IMR-90 (cell line): ENCODE measurements around the gene DCTN5. TPM values are rescaled to one million over a fixed set of nuclear protein-coding genes. Genes with fewer than 3 reads are reported as not detected.

Experiments used
- ATAC-seq: fragments of 200-7000 bp; cut with Tn5 transposase; 2 replicates; pipeline ENCODE4 v1.9.1; 2020; ENCODE audit warnings: low read depth, mild to moderate bottlenecking, moderate library complexity
- BruUV-seq: library from RNA; stranded (reverse); fragments of 400-500 nt; replicated peaks from 2 replicates; lab custom pipeline; 2021; lab: Mats Ljungman, UMichigan
- CTCF ChIA-PET: fragments of 300-600 bp; formaldehyde crosslinking; extraction: SDS; loops from one replicate; lab custom pipeline; 2021; ENCODE audit warnings: antibody characterized with exemption; lab: Yijun Ruan, JAX
- POLR2A ChIA-PET: fragments of 300-600 bp; sonication (Branson Sonifier 250); formaldehyde crosslinking; loops from one replicate; lab custom pipeline; 2022; ENCODE audit warnings: antibody characterized with exemption; ENCODE audit not compliant: unreplicated experiment; lab: Charles Lee
- DNase-seq: peaks from one replicate; pipeline ENCODE4 v3.0.0; 2013
- H2AFZ ChIP-seq: replicated peaks from 2 replicates; pipeline ENCODE3; 2013; ENCODE audit warnings: low read length, mild to moderate bottlenecking; ENCODE audit not compliant: poor library complexity
- H2AK5ac ChIP-seq: 2 replicates; pipeline ENCODE4 v1.6.1; 2013; ENCODE audit warnings: low read depth, low read length, inconsistent platforms
- H2AK9ac ChIP-seq: replicated peaks from 2 replicates; pipeline ENCODE3; 2013; ENCODE audit warnings: mild to moderate bottlenecking, low read depth, low read length, moderate library complexity; ENCODE audit not compliant: poor library complexity
- H2BK120ac ChIP-seq: 2 replicates; pipeline ENCODE4 v1.6.1; 2013; ENCODE audit warnings: low read depth, low read length, inconsistent platforms
- H2BK15ac ChIP-seq: 3 replicates; pipeline ENCODE4 v1.6.1; 2013; ENCODE audit warnings: low read depth, low read length, inconsistent platforms
- H2BK20ac ChIP-seq: 2 replicates; pipeline ENCODE4 v1.6.1; 2013; ENCODE audit warnings: low read depth, mild to moderate bottlenecking, inconsistent platforms, low read length, moderate library complexity
- H2BK5ac ChIP-seq: 2 replicates; pipeline ENCODE4 v1.6.1; 2013; ENCODE audit warnings: mild to moderate bottlenecking, low read depth, low read length, inconsistent platforms; ENCODE audit not compliant: poor library complexity, severe bottlenecking
- H3K14ac ChIP-seq: replicated peaks from 2 replicates; pipeline ENCODE4 v1.6.1; 2013; ENCODE audit warnings: low read depth, low read length, inconsistent platforms
- H3K18ac ChIP-seq: 2 replicates; pipeline ENCODE4 v1.6.1; 2013; ENCODE audit warnings: low read depth, low read length, control low read depth
- H3K23ac ChIP-seq: 2 replicates; pipeline ENCODE4 v1.6.1; 2013; ENCODE audit warnings: low read depth, low read length, inconsistent platforms
- H3K27ac ChIP-seq: 2 replicates; pipeline ENCODE4 v1.5.1; 2013; ENCODE audit warnings: mild to moderate bottlenecking, control low read depth, low read length; ENCODE audit not compliant: insufficient read depth
- H3K27me3 ChIP-seq: 2 replicates; pipeline ENCODE4 v1.6.1; 2013; ENCODE audit warnings: low read length; ENCODE audit not compliant: control insufficient read depth, insufficient read depth
- H3K36me3 ChIP-seq: 2 replicates; pipeline ENCODE4 v1.6.1; 2013; ENCODE audit warnings: low read length, mixed read lengths; ENCODE audit not compliant: control insufficient read depth, insufficient read depth
- H3K4ac ChIP-seq: 2 replicates; pipeline ENCODE4 v1.6.1; 2013; ENCODE audit warnings: low read depth, low read length, inconsistent platforms
- H3K4me1 ChIP-seq: 2 replicates; pipeline ENCODE4 v1.6.1; 2013; ENCODE audit warnings: low read length, mixed read lengths; ENCODE audit not compliant: control insufficient read depth, insufficient read depth
- H3K4me2 ChIP-seq: 2 replicates; pipeline ENCODE4 v1.6.1; 2013; ENCODE audit warnings: low read depth, mild to moderate bottlenecking, control low read depth, low read length, moderate library complexity
- H3K4me3 ChIP-seq: 2 replicates; pipeline ENCODE4 v1.5.1; 2013; ENCODE audit warnings: low read depth, mild to moderate bottlenecking, control low read depth, low read length, moderate library complexity; ENCODE audit not compliant: insufficient read depth
- H3K56ac ChIP-seq: 2 replicates; pipeline ENCODE4 v1.6.1; 2013; ENCODE audit warnings: low read length, inconsistent platforms; ENCODE audit not compliant: insufficient read depth; ENCODE audit errors: extremely low read depth
- H3K79me1 ChIP-seq, 2 experiments: 2 replicates each; pipeline ENCODE4 v1.6.1; 2013; ENCODE audit warnings: low read length in 2 of 2, inconsistent platforms in 1 of 2, low read depth in 1 of 2
- H3K9ac ChIP-seq: 2 replicates; pipeline ENCODE4 v1.6.1; 2013; ENCODE audit warnings: low read depth, low read length, control low read depth
- H3K9me1 ChIP-seq: 2 replicates; pipeline ENCODE4 v1.6.1; 2013; ENCODE audit warnings: low read length, inconsistent platforms; ENCODE audit not compliant: insufficient read depth
- H3K9me3 ChIP-seq: 2 replicates; pipeline ENCODE4 v1.6.1; 2013; ENCODE audit warnings: low read length; ENCODE audit not compliant: control insufficient read depth, insufficient read depth
- H4K20me1 ChIP-seq: 2 replicates; pipeline ENCODE4 v1.6.1; 2013; ENCODE audit warnings: low read length, inconsistent platforms; ENCODE audit not compliant: insufficient read depth
- H4K5ac ChIP-seq: 2 replicates; pipeline ENCODE4 v1.6.1; 2013; ENCODE audit warnings: mild to moderate bottlenecking, low read depth, low read length, control low read depth
- H4K8ac ChIP-seq, 2 experiments: 2 replicates each; pipeline ENCODE4 v1.6.1; 2013; ENCODE audit warnings: low read depth in 2 of 2, low read length in 2 of 2, control low read depth in 1 of 2, inconsistent platforms in 1 of 2
- H4K91ac ChIP-seq: 2 replicates; pipeline ENCODE4 v1.6.1; 2013; ENCODE audit warnings: low read depth, low read length, inconsistent platforms; ENCODE audit not compliant: insufficient read depth
- BHLHE40 ChIP-seq: fragments of 150-350 bp; IDR thresholded peaks from 2 replicates; pipeline ENCODE4 v1.6.1; 2016; ENCODE audit warnings: mild to moderate bottlenecking, low read depth, low read length
- CEBPB ChIP-seq: IDR thresholded peaks from 2 replicates; pipeline ENCODE4 v1.6.1; 2012; ENCODE audit warnings: low read depth, low read length, improper control_type of control experiment
- CHD1 ChIP-seq: IDR thresholded peaks from 2 replicates; pipeline ENCODE4 v1.6.1; 2012; ENCODE audit warnings: low read depth, low read length, improper control_type of control experiment
- FOS ChIP-seq: fragments of 150-350 bp; IDR thresholded peaks from 2 replicates; pipeline ENCODE4 v1.6.1; 2016; ENCODE audit warnings: low read depth, low read length
- MAFK ChIP-seq: IDR thresholded peaks from 2 replicates; pipeline ENCODE4 v1.6.1; 2012; ENCODE audit warnings: low read depth, low read length, improper control_type of control experiment
- MAZ ChIP-seq: IDR thresholded peaks from 2 replicates; pipeline ENCODE4 v1.6.1; 2012; ENCODE audit warnings: low read depth, mild to moderate bottlenecking, low read length, improper control_type of control experiment, moderate library complexity, borderline replicate concordance
- MXI1 ChIP-seq: IDR thresholded peaks from 2 replicates; pipeline ENCODE4 v1.6.1; 2012; ENCODE audit warnings: low read depth, mild to moderate bottlenecking, low read length, moderate library complexity, borderline replicate concordance
- NFE2L2 ChIP-seq: fragments of 150-350 bp; IDR thresholded peaks from 2 replicates; pipeline ENCODE4 v1.6.1; 2016; ENCODE audit warnings: low read depth, mild to moderate bottlenecking, low read length
- POLR2A ChIP-seq: IDR thresholded peaks from 2 replicates; pipeline ENCODE4 v1.6.1; 2012; ENCODE audit warnings: mild to moderate bottlenecking, low read depth, low read length
- RAD21 ChIP-seq: IDR thresholded peaks from 2 replicates; pipeline ENCODE4 v1.6.1; 2012; ENCODE audit warnings: low read length, improper control_type of control experiment
- RCOR1 ChIP-seq: IDR thresholded peaks from 2 replicates; pipeline ENCODE4 v1.6.1; 2012; ENCODE audit warnings: mild to moderate bottlenecking, low read length, improper control_type of control experiment; ENCODE audit not compliant: insufficient replicate concordance
- RFX5 ChIP-seq: IDR thresholded peaks from 2 replicates; pipeline ENCODE4 v1.8.0; 2012; ENCODE audit warnings: low read depth, mild to moderate bottlenecking, low read length, moderate library complexity
- SMC3 ChIP-seq: fragments of 150-350 bp; IDR thresholded peaks from 2 replicates; pipeline ENCODE4 v1.6.1; 2016; ENCODE audit warnings: low read depth, mild to moderate bottlenecking, antibody characterized with exemption, low read length, moderate library complexity
- WGBS, 2 experiments: methylation state at CpG; one replicate each; pipeline versions ENCODE4 v1.1.5 to v1.1.7; 2013; ENCODE audit warnings: missing lambda C conversion rate in 2 of 2; ENCODE audit not compliant: insufficient read length in 1 of 2; ENCODE audit errors: extremely low coverage in 2 of 2; 5-methylcytosine and 5-hydroxymethylcytosine counted together
- dilution Hi-C: fragments of 300-500 bp; cut with HindIII; formaldehyde crosslinking; loops from one replicate; pipeline ENCODE4 v1.14.3; 2018; ENCODE audit warnings: low sequenced_read_pairs; ENCODE audit not compliant: unreplicated experiment
- in situ Hi-C: fragments of 300-500 bp; cut with MboI; formaldehyde crosslinking; loops from 3 replicates; pipeline ENCODE4 v1.14.3; 2019; ENCODE audit warnings: low sequenced_read_pairs, inconsistent platforms, mixed read lengths
- intact Hi-C: fragments of 100-400 bp; cut with micrococcal nuclease; formaldehyde crosslinking; loops from 2 replicates; pipeline ENCODE4 v1.10.0; 2022
- polyA plus RNA-seq, 3 experiments: library from polyadenylated mRNA; depleted of rRNA; stranded (reverse); fragments of >200 nt; gene quantifications; 2 replicates each; pipeline ENCODE4 v1.2.3, GENCODE V29; 2012; ENCODE audit warnings: low replicate concordance in 1 of 3
- total RNA-seq: library from RNA; depleted of rRNA; stranded (reverse); fragments of >200 nt; gene quantifications from 2 replicates; pipeline ENCODE4 v1.2.3, GENCODE V29; 2012
- TF ChIP-seq, protein P1 (sequence below): conservative IDR thresholded peaks from 2 replicates; pipeline ENCODE4 v1.5.1; 2012; ENCODE audit warnings: mild to moderate bottlenecking, low read depth, low read length, improper control_type of control experiment
- TF ChIP-seq, protein P2 (sequence below): fragments of 150-350 bp; IDR thresholded peaks from 2 replicates; pipeline ENCODE4 v1.6.1; 2017; ENCODE audit warnings: mild to moderate bottlenecking, antibody characterized with exemption, low read length, low read depth

The DCTN5 gene
- total and polyA plus RNA-seq, 2 of the 4 experiments (the other 2 are of a cell fraction), result 49.6 to 111 TPM

DNA sequence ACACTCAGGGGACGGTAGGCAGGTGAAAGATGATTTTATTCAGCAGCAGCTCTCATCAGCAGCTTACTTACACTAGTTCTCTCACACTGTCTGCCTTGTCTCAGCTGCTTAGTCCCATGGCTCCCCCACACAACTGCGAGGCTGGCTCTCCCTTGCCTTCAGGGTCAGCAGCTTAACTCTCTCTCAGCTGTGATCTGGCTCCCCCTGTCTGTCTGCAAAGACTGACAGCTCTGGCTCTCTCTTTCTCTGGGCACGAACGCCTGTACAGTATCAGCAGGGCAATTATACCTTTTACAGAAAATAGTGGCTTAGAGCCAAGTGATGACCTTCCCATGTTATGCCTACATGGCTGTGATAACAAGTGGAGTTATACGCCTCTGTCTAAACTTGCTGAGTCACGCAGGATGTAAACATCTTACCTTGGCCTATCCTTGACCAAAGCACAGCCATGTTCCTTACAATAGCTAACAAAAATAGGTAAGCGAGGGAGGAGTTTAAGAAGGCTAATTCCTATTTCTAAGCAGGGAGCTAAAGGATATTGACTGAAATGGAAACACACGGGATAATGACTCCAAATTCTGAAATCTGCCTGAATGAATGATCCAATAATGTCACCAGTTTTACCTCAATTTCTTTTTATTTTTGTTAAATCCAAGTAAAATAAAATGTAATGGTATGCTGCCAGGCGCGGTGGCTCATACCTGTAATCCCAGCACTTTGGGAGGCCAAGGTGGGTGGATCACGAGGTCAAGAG, 44.1 kb upstream of the DCTN5 start:
- no peak for DNase-seq
- H2AFZ ChIP-seq, result peak overlapping the region; percentile 54
- peaks cover 3% of the 10 kb centered on the region; the same call in 1 of the 2 replicates for H3K4me1 ChIP-seq
- H3K9ac ChIP-seq, result no peak overlapping the region
- no peaks in the 10 kb centered on the region for H3K27me3 ChIP-seq
- dilution Hi-C loops (no loop called here), in situ Hi-C loops (no loop called here), intact Hi-C loops (loop anchor here (2.0 kb wide), 1 partner anchor 44 kb away; the partner anchor contains the start of genes DCTN5 and PALB2)
- no peak for ATAC-seq
- H2BK120ac ChIP-seq, result no peak overlapping the region
- no peak overlapping the region for H3K23ac ChIP-seq
- no peak overlapping the region for H2BK20ac ChIP-seq
- no peak overlapping the region for H4K91ac ChIP-seq
- 80% methylated on average over 1 of the region's 11 CpGs; no CpG with 5 or more reads in 1 of the 2 experiments for WGBS, 2 experiments
- no peak overlapping the region for H3K18ac ChIP-seq
- H3K56ac ChIP-seq, result no peak overlapping the region
- H3K36me3 ChIP-seq, result peaks cover 10% of the 10 kb centered on the region
- H2AK9ac ChIP-seq, result peak overlapping the region; percentile 68
- H4K5ac ChIP-seq, result peak overlapping the region; percentile 67
- H3K9me3 ChIP-seq, result no peaks in the 10 kb centered on the region
- H3K14ac ChIP-seq, result no peak overlapping the region
- H3K27ac ChIP-seq, result no peak overlapping the region
- H2BK5ac ChIP-seq, result no peak overlapping the region
- peaks cover 18% of the 10 kb centered on the region for H4K20me1 ChIP-seq
- H4K8ac ChIP-seq, result peak overlapping the region; percentile 58 to 75; a peak in 3 of 4 replicates
- H3K9me1 ChIP-seq, result peaks cover 5% of the 10 kb centered on the region
- H2AK5ac ChIP-seq, result peak overlapping the region; percentile 51; the same call in 1 of the 2 replicates
- BruUV-seq, result no TSS peak
- ChIA-PET CTCF (interaction anchor here (0.8 kb wide), 1 partner anchor 12 kb away, joined by 3 read pairs; no protein-coding TSS in a partner anchor), POLR2A (no interaction called here)
- H3K4ac ChIP-seq, result no peak overlapping the region; the same call in 1 of the 2 replicates
- H2BK15ac ChIP-seq, result no peak overlapping the region
- H3K4me3 ChIP-seq, result no peak overlapping the region
- peaks cover 0 to 23% of the 10 kb centered on the region in 2 experiments; a peak in 3 of 4 replicates for H3K79me1 ChIP-seq
- no peak overlapping the region for H3K4me2 ChIP-seq
- TF ChIP-seq CEBPB, result no peak
- no peak for TF ChIP-seq FOS
- TF ChIP-seq POLR2A, result no peak
- no peak for TF ChIP-seq RFX5
- no peak; the same call in 1 of the 2 replicates for TF ChIP-seq NFE2L2
- no peak for TF ChIP-seq CHD1
- TF ChIP-seq, protein P1, sequence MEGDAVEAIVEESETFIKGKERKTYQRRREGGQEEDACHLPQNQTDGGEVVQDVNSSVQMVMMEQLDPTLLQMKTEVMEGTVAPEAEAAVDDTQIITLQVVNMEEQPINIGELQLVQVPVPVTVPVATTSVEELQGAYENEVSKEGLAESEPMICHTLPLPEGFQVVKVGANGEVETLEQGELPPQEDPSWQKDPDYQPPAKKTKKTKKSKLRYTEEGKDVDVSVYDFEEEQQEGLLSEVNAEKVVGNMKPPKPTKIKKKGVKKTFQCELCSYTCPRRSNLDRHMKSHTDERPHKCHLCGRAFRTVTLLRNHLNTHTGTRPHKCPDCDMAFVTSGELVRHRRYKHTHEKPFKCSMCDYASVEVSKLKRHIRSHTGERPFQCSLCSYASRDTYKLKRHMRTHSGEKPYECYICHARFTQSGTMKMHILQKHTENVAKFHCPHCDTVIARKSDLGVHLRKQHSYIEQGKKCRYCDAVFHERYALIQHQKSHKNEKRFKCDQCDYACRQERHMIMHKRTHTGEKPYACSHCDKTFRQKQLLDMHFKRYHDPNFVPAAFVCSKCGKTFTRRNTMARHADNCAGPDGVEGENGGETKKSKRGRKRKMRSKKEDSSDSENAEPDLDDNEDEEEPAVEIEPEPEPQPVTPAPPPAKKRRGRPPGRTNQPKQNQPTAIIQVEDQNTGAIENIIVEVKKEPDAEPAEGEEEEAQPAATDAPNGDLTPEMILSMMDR, result no peak
- TF ChIP-seq, protein P2, sequence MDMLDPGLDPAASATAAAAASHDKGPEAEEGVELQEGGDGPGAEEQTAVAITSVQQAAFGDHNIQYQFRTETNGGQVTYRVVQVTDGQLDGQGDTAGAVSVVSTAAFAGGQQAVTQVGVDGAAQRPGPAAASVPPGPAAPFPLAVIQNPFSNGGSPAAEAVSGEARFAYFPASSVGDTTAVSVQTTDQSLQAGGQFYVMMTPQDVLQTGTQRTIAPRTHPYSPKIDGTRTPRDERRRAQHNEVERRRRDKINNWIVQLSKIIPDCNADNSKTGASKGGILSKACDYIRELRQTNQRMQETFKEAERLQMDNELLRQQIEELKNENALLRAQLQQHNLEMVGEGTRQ, result no peak
- no peak for TF ChIP-seq RAD21
- TF ChIP-seq RCOR1, result no peak
- no peak for TF ChIP-seq BHLHE40
- no peak for TF ChIP-seq MAFK
- TF ChIP-seq SMC3, result no peak
- no peak for TF ChIP-seq MXI1
- no peak for TF ChIP-seq MAZ
